GM19467 (cell line): ENCODE measurements around the gene MYPN.

ENCODE experiments used
- ATAC-seq: cut with Tn5 transposase; IDR thresholded peaks from one replicate; pipeline ENCODE4 v1.9.1; 2021; ENCODE audit warnings: mild to moderate bottlenecking, moderate library complexity; ENCODE audit not compliant: unreplicated experiment

Gene MYPN

DNA sequence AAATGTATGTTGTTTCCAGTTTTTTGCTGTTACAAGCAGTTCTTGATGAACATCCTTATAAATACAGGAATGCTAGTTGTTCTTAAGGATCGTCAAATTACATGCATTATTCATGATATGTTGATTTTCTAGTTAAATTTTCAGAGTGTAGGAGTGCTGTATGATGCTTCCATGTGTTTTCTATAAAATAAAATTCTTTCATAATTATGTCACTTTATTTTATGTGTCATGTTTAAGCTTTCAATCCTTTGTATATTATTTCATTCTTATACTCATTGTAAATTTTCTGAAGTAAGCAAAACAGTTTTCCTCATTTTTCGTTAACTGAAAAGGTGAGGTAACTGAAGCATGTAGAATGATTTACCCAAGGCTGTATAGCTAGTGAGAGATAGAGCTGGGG, 16.8 kb upstream of the MYPN start:
- no peak for ATAC-seq

DNA sequence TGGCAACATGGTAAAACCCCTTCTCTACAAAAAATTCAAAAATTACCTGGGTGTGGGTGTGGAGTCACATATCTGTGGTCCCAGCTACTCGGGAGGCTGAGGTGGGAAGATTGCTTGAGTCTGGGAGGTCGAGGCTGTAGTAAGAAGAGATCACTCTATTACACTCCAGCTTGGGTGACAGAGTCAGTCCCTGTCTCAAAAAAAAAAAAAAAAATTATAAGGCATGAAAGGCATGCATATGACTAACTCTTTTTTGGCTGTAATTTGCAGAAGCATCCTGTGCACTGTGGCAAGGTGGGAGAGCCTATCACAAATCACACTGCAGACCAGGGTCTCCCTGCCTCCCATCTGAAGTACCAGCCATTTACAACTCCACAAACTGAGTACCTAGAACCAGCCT, 14.1 kb upstream of the MYPN start:
- ATAC-seq, result no peak

- no peak for ATAC-seq
Measured at GRCh38 chr10:68096913-68097516, 12.3 kb upstream of the MYPN start.

GRCh38 chr10:68099736-68100135, 9.6 kb upstream of the MYPN start:
- no peak for ATAC-seq

GRCh38 chr10:68101066-68101465, 8.2 kb upstream of the MYPN start:
- ATAC-seq, result no peak

- no peak for ATAC-seq
Measured at GRCh38 chr10:68103261-68103878, 5.9 kb upstream of the MYPN start.

- no peak for ATAC-seq
Measured at GRCh38 chr10:68103901-68104300, 5.4 kb upstream of the MYPN start.

DNA sequence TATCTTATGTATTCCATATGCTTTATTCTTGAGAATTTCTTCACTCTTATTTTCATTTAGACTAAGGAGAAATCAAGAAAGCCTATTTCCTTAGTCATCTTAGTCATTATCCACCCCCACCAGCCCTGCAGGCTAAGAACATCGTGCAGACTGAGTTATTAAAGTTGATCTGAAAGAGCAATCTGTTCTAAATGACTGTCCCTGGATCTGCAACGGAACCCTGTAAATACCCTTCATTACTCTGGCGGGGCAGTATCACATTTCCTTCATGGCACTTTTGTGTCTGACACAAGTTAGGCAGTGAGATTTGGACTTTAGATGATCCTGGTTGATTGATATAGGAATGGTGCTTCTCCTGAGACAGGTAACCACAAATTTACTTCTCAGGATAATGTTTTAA, 3.5 kb upstream of the MYPN start:
- ATAC-seq, result no peak

DNA sequence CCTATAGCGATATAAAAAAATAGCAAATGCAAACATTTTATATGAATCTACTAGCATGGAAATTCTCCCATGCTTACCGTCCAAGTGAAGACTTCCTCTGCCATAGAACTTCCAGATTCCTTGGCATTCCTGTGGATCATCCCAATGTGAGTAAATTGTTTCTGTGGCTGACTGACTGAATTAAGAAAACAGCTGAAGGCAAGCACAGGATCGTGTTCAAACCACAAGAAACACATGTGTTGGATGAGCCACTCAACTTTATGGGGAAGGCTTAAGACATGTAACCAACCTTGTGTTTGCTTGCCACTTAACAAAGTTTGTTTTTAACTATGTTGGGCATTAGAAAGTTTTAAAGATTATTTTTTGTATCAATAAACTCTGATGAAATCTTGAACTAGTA, 2.6 kb upstream of the MYPN start:
- no peak for ATAC-seq

DNA sequence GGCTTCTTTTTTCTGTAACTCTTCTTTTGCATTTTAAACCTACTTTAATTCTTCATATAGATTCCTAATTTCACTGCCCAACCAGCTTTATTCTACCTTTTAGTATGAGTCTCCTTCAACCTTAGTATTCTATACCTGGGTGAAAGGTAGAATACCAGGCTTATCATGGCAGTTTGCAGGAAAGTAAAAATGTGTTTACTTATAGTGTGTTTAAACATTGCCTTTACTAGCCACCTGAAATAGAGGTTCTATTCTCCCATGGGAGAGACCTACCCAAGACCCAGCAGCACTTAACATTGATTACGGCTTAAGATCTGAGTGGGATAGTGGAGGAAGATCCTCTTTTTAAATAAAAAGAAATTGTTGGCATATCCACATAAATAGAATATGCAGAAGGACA, 1.6 kb upstream of the MYPN start:
- ATAC-seq, result no peak

GRCh38 chr10:68108051-68108450, 1.2 kb upstream of the MYPN start:
- ATAC-seq, result no peak

- ATAC-seq, result no peak
Measured at GRCh38 chr10:68108653-68109052, 635 bp upstream of the MYPN start.

DNA sequence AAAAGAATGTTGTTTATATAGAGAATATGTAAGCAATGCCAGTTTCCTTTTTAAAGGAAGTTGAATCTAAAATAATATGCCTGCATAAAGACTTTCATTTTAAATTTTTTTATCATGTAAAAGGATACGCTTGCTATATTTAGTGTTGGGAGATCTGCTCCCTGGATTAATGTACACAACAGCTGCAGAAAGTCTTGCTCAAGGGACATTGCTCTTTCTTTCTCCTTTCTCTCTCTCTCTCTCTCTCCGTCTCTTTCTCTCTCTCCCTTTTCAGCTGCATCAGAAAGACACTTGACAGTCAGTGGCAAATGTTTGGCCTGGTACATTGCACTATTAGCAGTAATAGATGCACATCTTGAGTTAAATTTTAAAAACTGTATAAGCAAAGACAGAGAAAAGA, 739 bp downstream of the MYPN start:
- ATAC-seq, result no peak

- ATAC-seq, result no peak
Measured at GRCh38 chr10:68111584-68111983, 2.3 kb downstream of the MYPN start.

- no peak for ATAC-seq
Measured at GRCh38 chr10:68112837-68113236, 3.5 kb downstream of the MYPN start.

DNA sequence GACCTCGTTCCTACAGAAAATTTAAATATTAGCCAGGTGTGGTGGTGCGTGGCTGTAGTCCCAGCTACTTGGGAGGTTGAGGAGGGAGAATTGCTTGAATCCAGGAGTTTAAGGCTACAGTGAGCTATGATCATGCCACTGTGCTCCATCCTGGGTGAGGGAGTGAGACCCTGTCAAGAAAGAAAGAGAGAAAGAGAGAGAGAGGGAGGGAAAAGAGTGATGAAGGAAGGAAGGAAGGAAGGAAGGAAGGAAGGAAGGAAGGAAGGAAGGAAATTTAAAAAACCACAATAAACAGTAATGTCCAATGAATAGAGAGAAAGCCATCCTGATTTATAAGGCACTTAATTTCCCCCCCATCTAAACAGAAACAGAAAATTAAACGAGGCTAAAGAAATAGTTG, 9.4 kb downstream of the MYPN start:
- ATAC-seq, result no peak

GRCh38 chr10:68121020-68121743, 11.9 kb downstream of the MYPN start:
- no peak for ATAC-seq

GRCh38 chr10:68121852-68122251, 12.6 kb downstream of the MYPN start:
- no peak for ATAC-seq

DNA sequence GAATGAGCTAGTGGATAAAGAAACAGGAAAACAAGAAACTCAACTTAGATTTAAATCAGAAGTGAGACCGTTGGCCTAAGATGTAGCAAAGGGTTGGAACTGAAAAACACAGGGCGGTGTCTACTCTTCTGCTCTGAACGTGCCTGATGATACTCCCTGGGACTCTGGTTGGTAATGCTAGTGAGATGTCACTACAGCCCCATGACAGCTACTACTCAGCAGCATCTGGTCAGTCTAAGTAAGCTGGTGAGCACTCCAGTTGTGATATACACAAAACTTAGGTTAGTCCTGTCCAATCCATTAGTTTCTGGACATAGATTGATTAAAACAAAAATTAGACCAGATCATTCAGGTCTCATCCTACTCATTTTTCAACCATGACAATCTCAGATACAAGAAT, 15.4 kb downstream of the MYPN start:
- no peak for ATAC-seq

DNA sequence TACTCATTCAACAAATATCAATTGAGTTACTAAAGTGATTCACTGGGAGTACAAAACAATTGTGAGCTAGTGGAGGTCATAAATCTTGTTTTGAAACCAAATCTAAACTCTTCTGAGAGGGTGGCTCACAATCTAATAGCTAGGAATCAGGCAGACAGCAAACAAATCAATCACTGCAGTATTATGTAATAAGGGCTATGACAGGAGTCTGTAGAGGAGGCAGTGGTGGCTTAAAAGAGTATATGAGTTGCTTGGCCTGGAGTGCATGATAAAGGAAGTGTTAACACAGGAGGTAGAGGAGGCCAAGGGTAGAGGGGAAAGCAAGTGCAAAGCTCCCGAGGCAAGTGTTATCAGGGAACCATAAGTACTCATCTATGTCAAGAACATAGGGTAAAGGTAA, 16.5 kb downstream of the MYPN start:
- ATAC-seq, result no peak

DNA sequence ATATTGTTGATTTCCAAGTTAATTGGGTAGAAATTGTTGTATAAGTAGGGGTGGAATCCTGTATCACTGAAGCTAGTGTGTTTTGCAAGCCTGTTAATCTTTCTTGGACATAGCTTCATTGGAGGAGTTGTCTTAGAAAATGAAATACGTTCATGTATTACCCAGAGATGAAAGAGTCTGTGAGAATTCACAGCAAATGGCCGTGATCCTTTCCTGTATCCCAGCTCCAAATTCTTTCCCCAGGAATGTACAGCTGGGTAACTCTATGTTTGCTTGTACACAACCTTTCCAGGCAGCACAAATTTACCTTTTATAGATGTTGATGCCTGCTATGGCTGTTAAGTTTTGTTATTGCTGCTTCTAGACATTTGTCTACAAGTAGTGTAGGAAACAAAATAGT, 18.7 kb downstream of the MYPN start:
- ATAC-seq, result no peak

GRCh38 chr10:68132391-68132790, 23.1 kb downstream of the MYPN start:
- no peak for ATAC-seq

DNA sequence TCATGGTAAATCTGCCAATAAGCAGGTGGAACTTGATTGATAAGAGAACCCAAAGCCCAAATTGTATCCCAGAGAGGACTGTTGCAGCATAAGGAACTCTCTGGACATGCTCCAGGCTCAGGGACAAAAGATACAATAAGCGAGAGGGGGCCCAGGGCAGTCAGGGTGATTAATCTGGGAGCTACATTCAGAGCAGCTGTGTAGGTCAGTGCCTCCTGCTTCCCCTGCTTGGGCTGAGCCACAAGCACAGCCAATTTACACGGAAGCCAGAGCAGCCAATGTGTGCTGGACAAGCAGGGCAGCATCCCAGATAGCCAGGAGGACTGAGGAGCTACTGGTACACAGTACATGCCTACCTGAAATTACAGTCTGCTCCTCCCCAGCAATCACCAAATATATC, 24.2 kb downstream of the MYPN start:
- ATAC-seq, result no peak
